Panc1 (cell line): ENCODE measurements around the gene PTPRF. TPM values are rescaled to one million over a fixed set of nuclear protein-coding genes. Genes with fewer than 3 reads are reported as not detected.

ENCODE experiments used
- ATAC-seq: fragments of 200-7000 bp; cut with Tn5 transposase; 2 replicates; pipeline ENCODE4 v1.9.1; 2020; ENCODE audit warnings: mild to moderate bottlenecking, moderate library complexity
- BruUV-seq: library from RNA; stranded (reverse); fragments of 400-500 nt; replicated peaks from 2 replicates; lab custom pipeline; 2021; lab: Mats Ljungman, UMichigan
- CTCF ChIA-PET: fragments of 300-600 bp; sonication (Branson Sonifier 250); formaldehyde crosslinking; loops from one replicate; lab custom pipeline; 2022; ENCODE audit warnings: antibody characterized with exemption; lab: Charles Lee
- POLR2A ChIA-PET: fragments of 300-600 bp; sonication (Branson Sonifier 250); formaldehyde crosslinking; loops from one replicate; lab custom pipeline; 2022; ENCODE audit warnings: antibody characterized with exemption; lab: Charles Lee
- DNase-seq: peaks from one replicate; pipeline ENCODE4 v3.0.0-alpha.2; 2010; ENCODE audit warnings: low read depth, low spot score
- H3K27ac ChIP-seq: 2 replicates; pipeline ENCODE4 v1.5.1; 2011; ENCODE audit warnings: mild to moderate bottlenecking, low read length, inconsistent platforms
- H3K27me3 ChIP-seq: fragments of 200-500 bp; sonication (Bioruptor generic); 2 replicates; pipeline ENCODE4 v1.6.0; 2014; ENCODE audit warnings: low read length, inconsistent platforms; ENCODE audit not compliant: control insufficient read depth, insufficient read depth
- H3K36me3 ChIP-seq: fragments of 200-500 bp; sonication (Bioruptor generic); 2 replicates; pipeline ENCODE4 v1.5.1; 2014; ENCODE audit warnings: inconsistent platforms, mild to moderate bottlenecking, low read length, moderate library complexity; ENCODE audit not compliant: control insufficient read depth, insufficient read depth
- H3K4me1 ChIP-seq: 2 replicates; pipeline ENCODE4 v1.5.1; 2011; ENCODE audit warnings: inconsistent platforms, mild to moderate bottlenecking, low read length, moderate library complexity; ENCODE audit not compliant: control insufficient read depth, insufficient read depth
- H3K4me3 ChIP-seq, 2 experiments: 2 replicates each; pipeline ENCODE4 v1.5.1; 2011 to 2012; ENCODE audit warnings: low read depth in 2 of 2, low read length in 2 of 2, mild to moderate bottlenecking in 2 of 2, inconsistent platforms in 1 of 2, moderate library complexity in 1 of 2
- H3K9me3 ChIP-seq: fragments of 200-500 bp; sonication (Bioruptor generic); 2 replicates; pipeline ENCODE4 v1.5.1; 2014; ENCODE audit warnings: low read depth, mild to moderate bottlenecking, inconsistent platforms, low read length, moderate library complexity; ENCODE audit not compliant: control insufficient read depth, insufficient read depth
- CTCF ChIP-seq: fragments of 450-650 bp; IDR thresholded peaks from 2 replicates; pipeline ENCODE4 v1.5.1; 2017; ENCODE audit warnings: mild to moderate bottlenecking
- POLR2AphosphoS5 ChIP-seq: IDR thresholded peaks from 2 replicates; pipeline ENCODE4 v1.6.1; 2012; ENCODE audit warnings: mild to moderate bottlenecking, low read depth, low read length, moderate library complexity
- REST ChIP-seq, 2 experiments: IDR thresholded peaks; 2 replicates each; pipeline ENCODE4 v1.6.1; 2011 to 2012; ENCODE audit warnings: low read depth in 2 of 2, control low read depth in 1 of 2, low read length in 1 of 2, mild to moderate bottlenecking in 1 of 2, moderate library complexity in 1 of 2; ENCODE audit not compliant: insufficient read depth in 1 of 2
- SIN3A ChIP-seq: IDR thresholded peaks from 2 replicates; pipeline ENCODE4 v1.6.1; 2012; ENCODE audit warnings: low read depth, mild to moderate bottlenecking, low read length, moderate library complexity, borderline replicate concordance; ENCODE audit not compliant: insufficient read depth
- TCF7L2 ChIP-seq: IDR thresholded peaks from 2 replicates; pipeline ENCODE4 v1.6.1; 2011; ENCODE audit warnings: mild to moderate bottlenecking, low read depth, low read length, inconsistent platforms
- in situ Hi-C: cut with HindIII; loops from 2 replicates; pipeline ENCODE4 v1.10.0; 2016; ENCODE audit warnings: low sequenced_read_pairs, low pct_unique_long_range_greater_than_20kb
- intact Hi-C: fragments of 100-400 bp; cut with micrococcal nuclease; formaldehyde crosslinking; loops from one replicate; pipeline ENCODE4 v1.10.0; 2022; ENCODE audit not compliant: unreplicated experiment
- total RNA-seq: library from RNA; stranded (reverse); gene quantifications from one replicate; pipeline ENCODE4 v1.2.1, GENCODE V29; 2021; ENCODE audit not compliant: unreplicated experiment

The PTPRF gene
- total RNA-seq, 1 experiment from 2014 or later, result 77.5 TPM

- no peaks in the 10 kb centered on the region for H3K4me1 ChIP-seq
- CTCF ChIA-PET, result interaction anchor here (0.6 kb wide), 1 partner anchor 15 kb away, joined by 12 read pairs; no protein-coding TSS in a partner anchor
- in situ Hi-C loops, result no loop called here
- H3K4me3 ChIP-seq, result no peak overlapping the region
- H3K27ac ChIP-seq, result no peak overlapping the region
- TF ChIP-seq SIN3A (no peak), TCF7L2 (no peak), POLR2AphosphoS5 (no peak), REST (IDR thresholded peaks at IDR 0.05; ENCODE audit: insufficient read depth in 1 of 2, low read depth in 2 of 2, low read length in 1 of 2) (no peak), CTCF (no peak)
- POLR2A ChIA-PET, result interaction anchor here (0.5 kb wide), 1 partner anchor 93 kb away, joined by 8 read pairs; no protein-coding TSS in a partner anchor
- H3K27me3 ChIP-seq, result no peaks in the 10 kb centered on the region
- DNase-seq, result no peak
- no peak for ATAC-seq
- BruUV-seq, result no TSS peak
- H3K36me3 ChIP-seq, result no peaks in the 10 kb centered on the region
- intact Hi-C loops, result no loop called here
- H3K9me3 ChIP-seq, result no peaks in the 10 kb centered on the region
These were observed 73.5 kb downstream of the PTPRF start for GRCh38 chr1:43604192-43604591.

- no peak for DNase-seq
- no peak for ATAC-seq
- ChIA-PET CTCF (interaction anchor here (0.5 kb wide), 1 partner anchor 223 kb away, joined by 4 read pairs; no protein-coding TSS in a partner anchor), POLR2A (no interaction called here)
- intact Hi-C loops (no loop called here), in situ Hi-C loops (no loop called here)
- Histone ChIP-seq H3K4me3 (no peak overlapping the region), H3K36me3 (no peaks in the 10 kb centered on the region), H3K27me3 (no peaks in the 10 kb centered on the region), H3K9me3 (no peaks in the 10 kb centered on the region), H3K4me1 (no peaks in the 10 kb centered on the region), H3K27ac (no peak overlapping the region)
- BruUV-seq, result no TSS peak
- no peak for TF ChIP-seq CTCF
- no peak for TF ChIP-seq TCF7L2
- TF ChIP-seq SIN3A, result no peak
- TF ChIP-seq REST (IDR thresholded peaks at IDR 0.05; ENCODE audit: insufficient read depth in 1 of 2, low read depth in 2 of 2, low read length in 1 of 2), result no peak
- no peak for TF ChIP-seq POLR2AphosphoS5
These were observed 74.5 kb downstream of the PTPRF start for GRCh38 chr1:43605157-43605556.
